OCI-LY3 (cell line): ENCODE measurements around the gene FMNL3.
A peak's percentile ranks its signal among the peaks of the same experiment; 100 is the strongest.

Source experiments
- EZH2phosphoT487 ChIP-seq: fragments of 200-600 bp; shearing (Covaris generic); IDR thresholded peaks from 2 replicates; pipeline ENCODE4 v1.6.1; 2018; ENCODE audit warnings: antibody characterized with exemption, mixed run types, low read depth
- TF ChIP-seq, protein P1 (sequence below): fragments of 200-600, 300-600 bp; sonication (generic); IDR thresholded peaks from 2 replicates; pipeline ENCODE4 v1.5.1; 2014; ENCODE audit warnings: antibody characterized with exemption, low read length, low read depth

DNA sequence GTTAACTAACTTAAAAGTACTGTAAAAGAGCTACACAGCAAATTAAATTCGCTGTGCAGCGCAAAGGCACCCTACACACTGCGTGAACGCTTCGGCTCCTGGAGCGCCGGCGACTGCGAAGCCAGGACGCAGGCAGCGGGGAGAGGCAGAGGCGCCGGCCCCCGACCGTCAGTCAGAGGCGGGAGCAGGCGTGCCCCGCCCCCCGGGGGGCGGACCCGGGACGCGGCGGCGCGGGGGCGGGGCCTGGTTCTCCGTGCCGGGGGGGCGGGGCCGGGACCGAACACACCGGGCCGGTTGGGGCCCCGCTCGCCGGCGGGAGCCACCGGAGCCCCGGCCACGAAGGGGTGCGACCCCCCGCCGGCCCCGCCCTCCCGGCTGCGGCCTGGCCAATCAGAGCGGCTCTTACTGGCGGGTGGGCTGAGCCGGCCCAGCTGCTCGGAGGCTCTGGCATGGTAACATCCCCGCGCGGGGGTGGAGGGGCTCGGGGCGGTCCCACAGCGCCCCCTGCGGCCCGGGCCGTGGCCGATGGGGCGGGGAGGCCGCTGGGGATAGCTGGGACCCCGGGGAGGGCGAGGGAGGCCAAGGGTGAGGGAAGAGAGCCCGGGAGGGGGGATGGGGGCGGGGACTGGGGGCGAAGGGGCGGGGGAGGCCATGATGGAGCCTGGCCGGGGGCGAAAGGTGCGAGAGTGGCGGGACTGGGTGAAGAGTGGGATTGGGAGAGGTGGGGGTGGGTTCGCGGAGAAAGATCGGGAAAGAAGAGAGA is 83.9 kb downstream of the FMNL3 start, which contains the start of gene PRPF40B:
- TF ChIP-seq, protein P1, sequence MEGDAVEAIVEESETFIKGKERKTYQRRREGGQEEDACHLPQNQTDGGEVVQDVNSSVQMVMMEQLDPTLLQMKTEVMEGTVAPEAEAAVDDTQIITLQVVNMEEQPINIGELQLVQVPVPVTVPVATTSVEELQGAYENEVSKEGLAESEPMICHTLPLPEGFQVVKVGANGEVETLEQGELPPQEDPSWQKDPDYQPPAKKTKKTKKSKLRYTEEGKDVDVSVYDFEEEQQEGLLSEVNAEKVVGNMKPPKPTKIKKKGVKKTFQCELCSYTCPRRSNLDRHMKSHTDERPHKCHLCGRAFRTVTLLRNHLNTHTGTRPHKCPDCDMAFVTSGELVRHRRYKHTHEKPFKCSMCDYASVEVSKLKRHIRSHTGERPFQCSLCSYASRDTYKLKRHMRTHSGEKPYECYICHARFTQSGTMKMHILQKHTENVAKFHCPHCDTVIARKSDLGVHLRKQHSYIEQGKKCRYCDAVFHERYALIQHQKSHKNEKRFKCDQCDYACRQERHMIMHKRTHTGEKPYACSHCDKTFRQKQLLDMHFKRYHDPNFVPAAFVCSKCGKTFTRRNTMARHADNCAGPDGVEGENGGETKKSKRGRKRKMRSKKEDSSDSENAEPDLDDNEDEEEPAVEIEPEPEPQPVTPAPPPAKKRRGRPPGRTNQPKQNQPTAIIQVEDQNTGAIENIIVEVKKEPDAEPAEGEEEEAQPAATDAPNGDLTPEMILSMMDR, result peak; percentile 51
- TF ChIP-seq EZH2phosphoT487, result no peak
